ENCODE measurements around the gene TRPV2.
"Not testable (repeated sequence)": the region's sequence is repeated elsewhere in the genome, so short reads cannot be mapped to it uniquely, and the experiment has no call there.

The TRPV2 gene

DNA sequence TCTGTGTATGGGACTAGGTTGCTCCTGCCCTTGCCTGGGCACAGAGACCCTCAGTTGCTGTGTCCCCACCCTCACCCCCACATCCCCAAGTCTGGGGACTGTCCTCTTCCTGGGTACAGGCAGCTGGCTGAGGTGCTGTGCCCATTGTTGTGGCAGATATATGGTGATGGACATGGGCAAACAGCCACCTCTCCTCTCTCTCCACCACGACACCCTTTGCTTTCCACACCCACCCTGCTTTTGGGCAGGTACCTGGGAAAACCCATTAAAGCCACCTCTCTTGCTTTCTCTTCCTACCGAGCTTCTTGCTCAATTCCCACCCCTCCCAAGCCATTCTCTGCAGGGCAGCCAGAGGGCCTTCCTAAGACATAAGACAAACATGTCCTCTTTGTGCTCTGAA lies 21.7 kb downstream of the TRPV2 start:
- no peak for DNase-seq

DNA sequence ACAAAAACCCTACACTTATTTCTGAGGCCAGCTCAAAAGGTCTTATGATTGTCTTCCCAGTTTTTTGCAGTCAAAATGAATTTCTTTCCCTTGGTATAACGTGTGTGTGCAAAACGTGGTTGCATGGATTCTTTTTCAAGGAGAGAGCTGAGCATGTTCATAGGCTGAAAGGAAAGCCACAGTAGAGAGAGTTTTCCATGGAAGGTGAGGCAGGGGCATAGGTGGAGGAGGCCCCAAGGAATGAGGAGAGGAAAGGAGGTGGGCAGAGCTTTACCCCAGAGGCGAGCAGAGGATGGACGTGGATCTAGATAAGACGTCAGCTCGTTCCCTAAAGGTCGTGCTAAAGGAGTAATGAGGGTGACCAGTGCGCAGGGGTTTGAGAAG lies 22.8 kb downstream of the TRPV2 start:
- DNase-seq: no peak

DNA sequence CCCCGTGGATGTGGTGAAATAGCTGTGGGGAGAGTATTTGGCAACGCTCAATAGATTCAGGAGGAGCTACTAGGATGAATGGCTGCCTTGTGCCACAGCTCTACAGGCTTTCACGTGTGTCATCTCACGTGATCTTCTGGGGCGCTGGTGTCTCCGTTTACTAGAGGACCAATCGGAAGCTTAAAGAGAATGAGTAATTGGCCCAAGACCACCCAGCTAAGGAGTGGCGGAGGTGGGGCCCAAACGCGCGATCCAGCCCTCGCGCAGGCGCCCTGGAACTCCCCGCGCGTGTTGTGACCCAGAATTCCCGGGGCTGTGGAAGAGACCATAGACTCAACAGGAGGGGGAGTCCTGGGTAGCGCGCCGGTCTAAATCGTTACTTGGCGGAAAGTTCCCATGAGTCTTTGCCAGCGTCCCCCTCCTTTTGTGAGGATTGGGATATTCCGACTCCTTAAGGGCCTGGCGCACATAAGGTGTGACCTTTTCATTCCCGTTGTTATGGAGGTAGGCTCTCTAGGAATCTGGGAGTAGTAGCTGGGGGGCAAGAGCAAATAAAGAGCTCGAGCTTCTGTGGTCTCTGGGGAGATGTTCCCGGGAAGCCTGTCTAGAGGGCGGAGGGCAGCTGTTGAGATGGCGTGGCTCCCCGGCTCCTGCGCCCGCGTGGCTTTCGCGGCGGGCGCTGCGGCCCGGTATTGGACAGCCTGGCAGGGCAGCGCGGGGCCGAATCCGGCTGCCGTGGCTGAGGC lies 23.4 kb downstream of the TRPV2 start:
- peak; percentile 97 for DNase-seq

DNA sequence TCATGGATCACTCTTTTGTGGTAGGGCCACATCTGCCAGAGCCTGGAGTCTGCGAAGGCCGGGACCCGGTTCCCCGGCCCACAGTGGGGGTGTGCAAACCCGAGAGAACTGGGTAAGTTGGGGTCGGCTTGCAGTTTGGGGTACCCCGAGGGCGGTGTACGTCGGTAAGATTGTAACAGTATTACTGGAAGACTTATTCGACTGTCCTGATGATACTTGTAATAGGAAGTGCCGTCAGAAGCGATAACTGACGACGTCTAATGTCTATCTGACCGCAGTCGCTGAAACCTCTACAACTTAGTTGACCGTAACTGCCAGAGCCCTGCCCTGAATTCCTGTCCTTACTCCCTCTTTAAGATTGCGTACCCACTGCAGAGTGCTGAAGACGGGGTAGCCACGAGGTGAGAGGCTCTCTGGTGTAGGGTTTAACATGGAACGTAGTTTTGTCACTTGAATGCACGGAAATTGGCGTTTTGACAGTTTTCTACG lies 24.0 kb downstream of the TRPV2 start:
- DNase-seq: no peak

DNA sequence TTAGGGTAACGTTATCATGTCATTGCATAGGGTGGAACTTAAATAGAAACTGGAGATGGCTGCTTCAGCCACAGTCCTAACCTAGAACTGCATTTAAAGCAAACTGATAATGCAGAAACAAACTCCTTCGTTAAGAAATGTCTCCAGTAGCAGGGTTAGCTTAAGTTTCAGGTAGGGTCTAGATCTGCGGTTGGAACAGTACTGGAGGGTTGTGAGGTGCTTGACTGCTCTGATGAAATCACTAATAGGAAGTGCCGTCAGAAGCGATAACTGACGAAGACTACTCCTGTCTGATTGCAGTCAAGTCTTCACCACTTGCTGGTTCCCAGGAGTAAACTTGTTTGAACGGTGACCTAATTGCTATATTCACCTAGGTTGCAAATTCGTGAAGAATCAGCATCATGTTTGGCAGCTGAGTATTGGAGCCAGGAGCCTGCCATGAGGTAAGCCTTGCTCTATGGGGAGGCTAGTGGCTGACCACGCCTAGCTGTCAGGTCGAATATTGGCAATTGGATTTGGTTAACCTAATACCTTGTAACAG lies 24.5 kb downstream of the TRPV2 start:
- DNase-seq: no peak

DNA sequence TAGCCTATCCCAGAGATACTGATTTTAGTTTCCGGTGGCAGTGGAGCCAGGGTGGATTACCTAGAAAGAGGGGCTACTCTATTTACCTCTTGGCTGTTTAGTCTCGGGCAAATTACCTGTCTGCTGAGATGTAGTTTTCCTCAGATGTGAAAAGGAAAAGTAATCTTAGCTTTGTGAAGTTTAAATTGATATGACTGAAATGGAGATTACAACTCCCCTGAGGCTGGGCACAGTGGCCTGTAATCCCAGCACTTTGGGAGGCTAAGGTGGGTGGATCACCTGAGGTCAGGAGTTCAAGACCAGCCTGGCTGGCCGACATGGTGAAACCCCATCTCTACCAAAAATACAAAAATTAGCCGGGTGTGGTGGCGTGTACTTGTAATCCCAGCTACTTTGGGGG lies 25.0 kb downstream of the TRPV2 start:
- DNase-seq: not testable (repeated sequence)

DNA sequence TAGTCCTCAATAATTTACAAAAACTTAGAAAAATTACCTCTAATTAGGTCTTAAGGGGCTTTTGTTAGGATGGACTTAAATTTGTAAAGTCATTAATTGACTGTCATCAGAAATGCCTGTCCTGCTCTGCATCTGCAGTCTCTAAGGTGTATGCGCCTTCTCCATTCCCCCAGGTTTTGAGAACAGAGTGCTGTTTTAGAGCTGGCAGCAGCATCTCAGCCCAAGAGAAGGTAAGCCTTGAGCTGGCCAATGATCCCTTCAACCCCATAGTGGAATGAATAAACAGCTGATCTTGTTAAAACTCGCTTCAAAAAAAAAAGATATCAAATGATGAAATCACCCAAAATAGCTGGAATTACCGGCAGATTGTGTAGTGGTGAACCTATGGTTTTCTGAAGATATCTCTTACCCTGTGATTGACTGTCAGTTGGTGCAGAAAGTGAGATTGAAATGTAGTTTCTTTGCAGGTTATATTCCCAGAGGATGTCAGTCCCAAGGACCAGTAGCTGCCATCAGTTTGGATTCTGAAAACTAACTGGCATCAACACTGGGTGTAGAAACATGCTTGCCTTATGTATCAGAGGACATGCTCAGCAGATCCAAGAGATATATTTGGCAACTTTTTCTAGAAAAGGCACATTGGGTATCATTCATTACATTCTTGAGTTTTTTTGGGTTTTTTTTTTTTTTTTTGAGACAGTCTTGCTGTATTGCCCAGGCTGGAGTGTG lies 25.7 kb downstream of the TRPV2 start:
- DNase-seq: no peak

DNA sequence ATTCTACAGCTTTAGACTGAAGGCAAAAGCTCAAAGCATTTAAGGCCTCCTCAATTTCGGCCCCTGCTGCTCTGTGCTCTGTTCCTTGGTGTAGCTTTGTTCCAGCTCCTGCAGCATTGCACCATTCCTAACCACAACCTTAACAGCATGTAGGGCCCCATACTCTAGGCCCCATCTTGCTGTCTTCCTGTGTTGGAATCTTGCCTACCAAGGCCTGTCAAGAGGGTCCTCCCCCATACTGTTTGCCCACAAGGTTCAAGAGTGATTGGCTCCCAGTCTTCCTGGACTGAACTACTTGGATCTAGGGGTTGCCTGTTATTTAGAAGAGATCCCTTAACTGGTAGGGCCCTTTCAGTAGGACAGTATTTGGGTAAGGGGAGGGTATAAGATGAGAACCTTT lies 26.8 kb downstream of the TRPV2 start:
- DNase-seq: no peak

DNA sequence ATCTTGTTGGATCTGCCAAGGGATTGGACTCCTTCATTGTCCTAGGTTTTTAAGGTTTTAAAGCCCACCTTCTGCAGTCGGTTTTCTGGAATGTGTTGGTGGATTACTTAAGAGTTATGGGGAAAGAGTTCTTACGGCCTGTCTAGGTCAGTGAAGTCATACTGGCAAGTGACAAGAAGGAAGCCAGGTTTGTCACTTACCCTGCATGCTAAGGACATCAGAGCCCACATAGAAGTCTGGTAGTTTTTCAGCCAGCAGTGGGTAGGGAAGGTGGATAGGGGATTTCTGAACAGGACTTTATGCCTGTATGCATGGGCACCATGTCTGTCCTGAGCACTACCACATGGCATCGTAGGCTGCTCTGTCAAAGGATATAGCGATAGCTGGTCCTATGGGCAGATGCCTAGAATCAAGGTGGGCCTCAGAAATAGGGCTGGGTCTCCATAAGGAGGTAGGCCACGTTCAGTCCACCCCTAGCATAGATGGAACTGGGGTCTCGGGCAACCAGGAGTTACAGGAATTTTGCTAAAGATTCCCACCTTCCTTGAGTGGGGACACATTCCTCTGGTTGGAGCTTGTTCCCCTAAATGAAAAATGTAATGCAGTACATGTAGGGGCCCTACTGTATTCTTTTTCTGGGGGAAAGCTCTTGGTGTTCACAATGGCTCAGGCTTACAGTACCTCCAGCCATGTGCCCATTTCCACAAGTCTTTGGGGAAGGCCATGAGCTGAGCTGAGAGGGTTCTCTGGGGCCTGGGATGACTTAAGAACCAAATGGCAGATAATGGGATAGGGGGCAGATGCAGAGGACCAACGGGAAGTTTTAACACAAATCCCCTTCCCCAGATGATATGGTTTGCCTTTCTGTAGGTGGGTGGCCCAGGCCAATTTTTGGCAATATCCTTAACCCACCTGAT lies 27.5 kb downstream of the TRPV2 start:
- DNase-seq: no peak

DNA sequence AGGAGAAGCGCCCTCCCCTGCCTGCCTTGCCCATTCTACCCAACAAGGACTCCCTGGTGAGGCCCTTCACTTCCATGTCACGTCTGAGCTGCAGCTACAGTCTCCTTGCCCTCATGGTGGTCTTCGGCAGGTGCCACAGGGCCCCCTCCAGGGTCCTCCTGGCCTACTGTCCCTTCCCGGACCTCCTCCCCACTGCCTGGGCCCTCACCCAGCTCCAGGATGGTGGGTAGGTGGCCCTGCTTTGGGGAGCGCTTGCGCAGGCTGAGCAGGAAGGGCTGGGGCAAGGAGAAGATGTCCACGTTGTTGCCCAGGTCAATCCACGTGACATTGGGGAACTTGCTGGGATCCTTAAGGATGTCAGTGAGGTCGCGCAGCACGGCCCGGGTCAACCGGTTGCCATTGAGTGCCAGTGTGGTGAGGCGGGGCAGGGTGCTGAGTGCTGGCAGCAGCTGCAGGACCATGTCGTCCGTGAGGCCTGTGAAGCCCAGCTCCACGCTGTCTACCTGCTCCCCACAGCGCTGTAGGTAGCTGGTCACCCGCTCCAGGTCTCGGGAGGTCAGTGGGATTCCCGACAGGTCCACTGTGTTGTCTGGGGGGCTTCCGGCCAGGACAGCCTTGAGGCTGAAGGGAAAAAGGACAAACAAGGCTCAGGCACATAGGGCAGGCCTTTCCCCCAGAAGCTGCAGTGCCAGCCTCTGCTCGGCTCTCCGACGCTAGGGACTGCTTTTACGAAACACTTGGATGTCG lies 28.3 kb downstream of the TRPV2 start:
- no peak for DNase-seq

DNA sequence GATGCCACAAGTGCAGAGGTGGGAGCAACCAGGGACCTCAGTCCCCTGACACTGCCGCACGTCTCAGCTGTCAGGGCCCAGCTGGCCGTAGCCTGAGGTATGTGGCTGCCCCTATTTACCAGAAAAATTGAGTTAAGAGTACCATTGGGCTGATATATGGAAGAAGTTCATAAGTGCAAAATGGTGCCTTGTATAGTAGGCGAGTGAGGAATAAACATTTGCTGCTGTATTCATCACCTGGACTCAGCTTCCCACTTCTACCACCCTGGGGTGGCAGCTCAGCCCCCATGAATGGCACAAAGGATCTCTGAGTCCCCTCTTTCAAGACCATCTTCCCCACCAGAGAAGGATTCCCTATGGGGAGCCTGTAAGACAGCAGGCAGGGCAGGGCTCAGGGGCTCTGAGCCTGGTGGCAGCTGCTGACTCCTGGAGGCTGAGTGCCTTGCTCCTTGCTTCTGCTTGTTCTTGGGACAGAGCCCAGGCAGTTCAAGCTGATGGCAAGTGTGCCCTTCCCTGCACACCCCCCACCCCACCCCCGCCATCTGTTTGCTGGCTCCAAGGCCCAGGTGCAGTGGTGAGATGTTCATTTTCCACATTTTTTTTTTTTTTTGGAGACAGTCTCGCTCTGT lies 29.0 kb downstream of the TRPV2 start:
- no peak for DNase-seq

DNA sequence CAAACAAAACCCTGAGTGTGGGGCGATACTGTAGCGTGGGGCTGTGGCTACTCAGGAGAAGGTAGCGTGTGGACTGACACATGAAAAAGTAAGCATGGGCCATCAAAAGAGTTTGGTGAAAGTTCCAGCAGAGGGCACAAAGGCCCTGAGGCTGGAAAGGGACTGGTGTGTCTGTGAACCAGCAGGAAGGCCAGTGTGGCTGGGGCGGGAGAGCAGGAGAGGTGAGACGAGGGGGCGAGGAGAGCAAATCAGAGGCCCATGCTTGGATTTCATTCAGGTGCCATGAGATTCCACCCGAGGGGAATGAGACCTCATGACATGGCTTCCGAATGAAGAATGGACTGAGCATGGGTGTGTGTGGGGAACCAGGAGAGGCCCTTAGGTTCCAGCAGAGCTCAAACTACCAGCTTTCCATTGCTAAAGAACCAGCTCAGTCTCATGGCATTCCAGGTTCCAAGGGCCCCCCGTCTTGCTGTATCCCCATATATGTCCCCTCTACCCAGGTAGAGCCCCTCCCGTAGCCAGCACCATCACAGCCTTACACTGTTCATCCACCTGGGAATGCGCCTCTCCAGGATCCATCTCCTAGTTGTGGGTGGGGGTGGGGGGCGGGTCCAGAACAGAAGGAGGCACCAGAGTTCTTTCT lies 31.1 kb downstream of the TRPV2 start:
- no peak for DNase-seq

DNA sequence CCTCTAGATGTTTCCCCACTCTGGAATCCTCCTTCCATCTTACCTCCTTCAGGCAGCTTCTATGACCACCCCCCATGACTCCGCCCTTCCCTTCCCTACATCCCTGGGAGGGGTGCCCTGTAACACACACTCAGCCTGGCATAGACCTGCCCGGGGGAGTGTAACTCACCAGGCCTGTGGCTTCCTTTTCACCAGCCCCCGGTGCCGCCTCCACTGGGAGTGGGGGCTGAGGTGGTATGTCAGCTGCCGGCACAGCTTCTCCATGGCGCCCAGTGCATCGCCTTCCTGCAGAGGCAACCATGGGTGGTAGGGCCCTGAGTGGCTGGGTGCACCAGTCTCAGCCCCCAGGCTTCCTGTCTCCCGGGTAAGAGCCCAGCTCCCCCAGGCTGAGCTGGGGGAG lies 32.3 kb downstream of the TRPV2 start:
- no peak for DNase-seq

DNA sequence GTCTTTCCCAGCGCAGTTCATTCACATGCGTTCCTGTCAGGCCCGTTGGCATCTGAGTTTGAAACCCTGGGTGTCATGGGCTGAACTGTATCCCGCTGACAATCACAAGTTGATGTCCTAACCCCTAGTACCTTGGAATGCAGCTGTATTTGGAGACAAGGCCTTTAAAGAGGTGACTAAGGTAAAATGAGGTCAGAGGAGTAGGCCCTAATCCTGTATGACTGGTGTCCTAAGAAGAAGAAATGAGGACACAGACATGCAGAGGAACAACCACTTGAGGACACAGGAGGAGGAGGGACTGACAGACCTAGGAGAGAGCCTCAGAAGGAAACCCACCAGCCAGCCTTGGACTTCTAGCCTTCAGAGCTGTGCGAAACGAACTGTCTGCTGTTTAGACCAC lies 33.1 kb downstream of the TRPV2 start:
- DNase-seq: no peak

DNA sequence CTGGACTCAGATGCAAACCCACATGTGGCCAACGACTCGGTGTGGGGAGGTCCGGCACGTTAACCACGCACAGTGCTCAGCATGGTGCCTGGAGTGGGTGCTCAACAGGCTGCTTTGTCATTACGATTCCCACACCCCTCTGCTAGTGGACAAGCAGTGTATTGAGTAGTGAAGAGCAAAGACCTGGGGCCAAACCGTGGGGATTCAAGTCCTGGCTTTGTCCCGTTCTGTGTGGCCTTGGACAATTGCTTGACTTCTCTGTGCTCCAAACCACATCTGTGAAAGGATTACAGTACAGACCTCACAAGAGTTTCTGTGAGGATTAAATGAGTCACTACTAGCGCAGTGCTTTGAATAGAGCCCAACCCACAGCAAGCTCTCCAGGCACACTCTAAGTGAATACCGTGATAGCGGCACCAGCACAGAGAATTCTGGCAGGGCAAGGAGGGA lies 33.8 kb downstream of the TRPV2 start:
- no peak for DNase-seq

DNA sequence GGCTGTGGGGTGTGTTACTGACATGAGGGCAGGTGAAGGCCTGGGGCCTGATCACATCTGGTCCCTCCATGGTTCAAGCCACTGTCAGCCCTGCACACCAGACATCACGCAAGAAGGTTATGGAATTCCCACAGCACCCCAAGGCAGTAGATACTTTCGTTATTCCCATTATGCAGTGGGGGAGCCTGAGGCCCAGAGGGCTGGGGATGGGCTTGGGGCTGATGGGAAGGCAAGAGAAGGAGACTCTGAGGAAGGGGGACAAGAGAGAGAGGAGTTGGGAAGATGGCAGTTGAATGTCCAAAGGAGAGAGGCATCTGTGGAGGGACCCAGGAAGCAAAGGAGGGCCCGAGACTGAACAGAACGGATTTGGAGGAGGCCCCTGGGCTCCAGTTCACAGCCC lies 34.7 kb downstream of the TRPV2 start:
- DNase-seq: no peak

DNA sequence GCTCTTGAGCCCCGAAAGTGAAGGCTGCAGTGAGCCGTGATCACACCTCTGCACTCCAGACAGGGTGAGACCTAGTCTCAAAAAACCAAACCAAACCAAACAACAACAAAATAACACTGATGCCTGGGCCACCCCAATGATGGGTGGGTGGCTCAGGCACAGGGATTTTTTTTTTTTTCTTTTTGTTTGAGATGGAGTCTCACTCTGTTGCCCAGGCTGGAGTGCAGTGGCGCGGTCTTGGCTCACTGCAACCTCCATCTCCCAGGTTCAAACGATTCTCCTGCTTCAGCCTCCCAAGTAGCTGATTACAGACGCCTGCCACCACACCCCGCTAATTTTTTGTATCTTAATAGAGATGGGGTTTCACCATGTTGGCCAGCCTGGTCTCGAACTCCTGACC lies 36.9 kb downstream of the TRPV2 start:
- not testable (repeated sequence) for DNase-seq

DNA sequence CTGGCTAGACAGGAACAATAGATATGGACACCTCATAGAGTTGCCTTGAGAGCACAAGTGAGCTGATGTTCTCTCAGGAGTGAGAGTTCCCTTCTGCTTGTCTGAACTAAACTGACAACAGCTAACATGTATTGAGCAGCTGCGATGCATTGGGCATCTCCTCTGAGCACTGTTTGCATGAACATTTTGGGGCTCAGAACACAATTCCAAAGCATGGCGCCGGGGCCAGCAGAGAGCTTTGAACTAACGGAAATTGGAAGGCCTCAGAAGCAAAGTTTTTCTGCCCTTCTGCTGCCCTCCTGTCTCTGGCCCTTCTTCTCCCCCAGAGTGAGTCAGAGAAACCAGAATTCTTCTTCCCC lies 38.1 kb downstream of the TRPV2 start:
- DNase-seq: no peak

DNA sequence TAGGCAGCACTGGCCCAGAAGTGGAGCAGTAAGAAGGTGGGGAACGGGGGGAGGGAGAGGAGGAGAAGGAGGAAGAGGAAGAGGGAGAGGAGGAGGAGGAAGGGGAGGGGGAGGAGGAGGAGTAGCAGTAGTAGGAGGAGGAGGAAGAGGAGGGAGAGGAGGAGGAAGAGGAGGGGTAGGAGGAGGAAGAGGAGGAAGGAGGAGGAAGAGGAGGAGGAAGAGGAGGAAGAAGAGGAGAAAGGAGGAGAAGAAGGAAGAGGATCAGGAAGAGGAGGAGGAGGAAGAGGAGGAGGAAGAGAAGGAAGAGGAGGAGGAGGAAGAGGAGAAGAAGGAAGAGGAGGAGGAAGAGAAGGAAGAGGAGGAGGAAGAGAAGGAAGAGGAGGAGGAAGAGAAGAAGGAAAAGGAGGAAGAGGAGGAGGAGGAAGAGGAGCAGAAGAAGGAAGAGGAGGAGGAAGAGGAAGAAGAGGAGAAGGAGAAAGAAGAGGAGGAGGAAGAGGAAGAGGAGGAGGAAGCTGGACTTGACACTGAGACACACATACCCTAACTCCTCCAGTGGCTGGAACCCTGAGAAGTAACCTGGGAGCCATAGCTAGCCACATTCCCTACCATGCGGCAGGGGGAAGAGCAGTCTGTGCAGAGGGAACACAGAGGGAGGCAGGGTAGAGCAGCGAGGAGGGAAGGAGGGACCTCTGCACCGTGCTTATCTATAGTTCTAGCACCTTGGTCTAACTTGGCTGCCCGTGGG lies 40.8 kb downstream of the TRPV2 start:
- DNase-seq: no peak

DNA sequence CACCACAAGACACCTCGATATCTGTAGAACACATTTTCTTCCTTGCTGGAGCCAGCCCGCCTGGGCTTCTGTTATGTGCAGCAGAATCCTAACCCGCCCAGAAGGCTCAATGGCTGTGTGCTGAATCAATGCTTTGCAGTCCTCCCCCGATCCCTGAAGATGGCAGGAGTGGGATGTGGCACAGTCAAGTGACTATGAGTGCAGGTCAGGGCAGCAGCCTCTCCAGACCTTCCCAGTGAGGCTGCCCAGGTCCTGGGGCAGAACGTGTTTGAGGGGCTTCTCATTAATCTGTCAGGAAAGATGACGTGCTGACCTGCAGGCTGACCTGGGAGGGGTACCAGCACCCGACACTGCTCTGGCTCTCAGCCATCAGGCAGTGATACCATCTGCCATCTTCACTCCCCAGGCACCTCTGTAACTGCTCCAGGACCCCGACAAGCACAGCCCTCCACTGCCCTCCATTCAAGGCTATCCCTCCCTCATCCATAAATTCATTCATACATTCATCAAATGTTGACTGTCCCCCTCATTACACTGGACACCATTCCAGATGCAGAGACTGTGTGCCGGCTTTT lies 41.5 kb downstream of the TRPV2 start:
- no peak for DNase-seq

All from right forelimb (tissue), 1 donor.